Measurements from ENCODE around the gene CAV2. TPM values are rescaled to one million over a fixed set of nuclear protein-coding genes. Genes with fewer than 3 reads are reported as not detected.

The CAV2 gene
- total RNA-seq, 1 experiment from 2014 or later: 286 TPM

GRCh38 chr7:116492654-116493109 lies 6.9 kb upstream of the CAV2 start:
- CTCF ChIA-PET: no interaction called here

GRCh38 chr7:116493449-116493848 lies 6.1 kb upstream of the CAV2 start:
- Histone ChIP-seq H3K9me3 (ENCODE audit: low read depth, low read length, poor library complexity, severe bottlenecking) (peaks cover 5% of the 10 kb centered on the region), H3K27ac (ENCODE audit: low read depth, low read length, poor library complexity, severe bottlenecking) (peak overlapping the region; percentile 85), H3K36me3 (ENCODE audit: insufficient read depth, low read length, poor library complexity, severe bottlenecking) (no peaks in the 10 kb centered on the region), H3K27me3 (replicated peaks; ENCODE audit: insufficient read depth, low read depth, low read length, poor library complexity) (no peaks in the 10 kb centered on the region), H3K4me1 (ENCODE audit: insufficient read depth, low read length, poor library complexity, severe bottlenecking) (peaks cover 70% of the 10 kb centered on the region), H3K4me3 (ENCODE audit: low read depth, low read length, poor library complexity, severe bottlenecking) (no peak overlapping the region)
- no peak for DNase-seq (ENCODE audit: low spot score)
- POLR2A ChIA-PET (ENCODE audit: low non-redundant PET): no interaction called here
- intact Hi-C loops (cut with micrococcal nuclease; ENCODE audit: unreplicated experiment): no loop called here
- no peak for TF ChIP-seq EZH2 (IDR thresholded peaks at IDR 0.05; ENCODE audit: borderline replicate concordance, low read depth, low read length, poor library complexity, severe bottlenecking)
- TF ChIP-seq CTCF (conservative IDR thresholded peaks at IDR 0.05; ENCODE audit: low read depth, low read length): no peak
- BruUV-seq (replicated peaks): no TSS peak
- CTCF ChIA-PET: no interaction called here

More at GRCh38 chr7:116492654-116493109, 6.9 kb upstream of the CAV2 start:
- Histone ChIP-seq H3K4me3 (ENCODE audit: low read depth, low read length, poor library complexity, severe bottlenecking) (no peak overlapping the region), H3K36me3 (ENCODE audit: insufficient read depth, low read length, poor library complexity, severe bottlenecking) (no peaks in the 10 kb centered on the region), H3K27ac (ENCODE audit: low read depth, low read length, poor library complexity, severe bottlenecking) (peak overlapping the region; percentile 85), H3K27me3 (replicated peaks; ENCODE audit: insufficient read depth, low read depth, low read length, poor library complexity) (no peaks in the 10 kb centered on the region), H3K9me3 (ENCODE audit: low read depth, low read length, poor library complexity, severe bottlenecking) (peaks cover 5% of the 10 kb centered on the region), H3K4me1 (ENCODE audit: insufficient read depth, low read length, poor library complexity, severe bottlenecking) (peaks cover 75% of the 10 kb centered on the region)
- POLR2A ChIA-PET (ENCODE audit: low non-redundant PET): no interaction called here
- no peak for DNase-seq (ENCODE audit: low spot score)
- TF ChIP-seq CTCF (conservative IDR thresholded peaks at IDR 0.05; ENCODE audit: low read depth, low read length) (no peak), EZH2 (IDR thresholded peaks at IDR 0.05; ENCODE audit: borderline replicate concordance, low read depth, low read length, poor library complexity, severe bottlenecking) (no peak)
- intact Hi-C loops (cut with micrococcal nuclease; ENCODE audit: unreplicated experiment): no loop called here
- no TSS peak for BruUV-seq (replicated peaks)

GRCh38 chr7:116494472-116494871 lies 5.1 kb upstream of the CAV2 start:
- intact Hi-C loops (cut with micrococcal nuclease; ENCODE audit: unreplicated experiment): no loop called here
- H3K27ac ChIP-seq (ENCODE audit: low read depth, low read length, poor library complexity, severe bottlenecking): peak overlapping the region; percentile 85
- BruUV-seq (replicated peaks): no TSS peak
- TF ChIP-seq EZH2 (IDR thresholded peaks at IDR 0.05; ENCODE audit: borderline replicate concordance, low read depth, low read length, poor library complexity, severe bottlenecking): no peak
- peaks cover 5% of the 10 kb centered on the region for H3K9me3 ChIP-seq (ENCODE audit: low read depth, low read length, poor library complexity, severe bottlenecking)
- ChIA-PET POLR2A (ENCODE audit: low non-redundant PET) (no interaction called here), CTCF (interaction anchor here (1.1 kb wide), 1 partner anchor 26 kb away, joined by 3 read pairs; no protein-coding TSS in a partner anchor)
- no peak overlapping the region for H3K4me3 ChIP-seq (ENCODE audit: low read depth, low read length, poor library complexity, severe bottlenecking)
- H3K36me3 ChIP-seq (ENCODE audit: insufficient read depth, low read length, poor library complexity, severe bottlenecking): no peaks in the 10 kb centered on the region
- H3K27me3 ChIP-seq (replicated peaks; ENCODE audit: insufficient read depth, low read depth, low read length, poor library complexity): no peaks in the 10 kb centered on the region
- peaks cover 66% of the 10 kb centered on the region for H3K4me1 ChIP-seq (ENCODE audit: insufficient read depth, low read length, poor library complexity, severe bottlenecking)
- no peak for DNase-seq (ENCODE audit: low spot score)

GRCh38 chr7:116495736-116496135 lies 3.8 kb upstream of the CAV2 start:
- Histone ChIP-seq H3K36me3 (ENCODE audit: insufficient read depth, low read length, poor library complexity, severe bottlenecking) (peaks cover 7% of the 10 kb centered on the region), H3K27ac (ENCODE audit: low read depth, low read length, poor library complexity, severe bottlenecking) (peak overlapping the region; percentile 85), H3K27me3 (replicated peaks; ENCODE audit: insufficient read depth, low read depth, low read length, poor library complexity) (no peaks in the 10 kb centered on the region), H3K9me3 (ENCODE audit: low read depth, low read length, poor library complexity, severe bottlenecking) (peaks cover 5% of the 10 kb centered on the region), H3K4me1 (ENCODE audit: insufficient read depth, low read length, poor library complexity, severe bottlenecking) (peaks cover 54% of the 10 kb centered on the region), H3K4me3 (ENCODE audit: low read depth, low read length, poor library complexity, severe bottlenecking) (no peak overlapping the region)
- ChIA-PET POLR2A (ENCODE audit: low non-redundant PET) (no interaction called here), CTCF (interaction anchor here (1.1 kb wide), 1 partner anchor 28 kb away, joined by 3 read pairs; no protein-coding TSS in a partner anchor)
- no TSS peak for BruUV-seq (replicated peaks)
- TF ChIP-seq CTCF (conservative IDR thresholded peaks at IDR 0.05; ENCODE audit: low read depth, low read length) (peak; percentile 17; the same call in 1 of the 2 replicates), EZH2 (IDR thresholded peaks at IDR 0.05; ENCODE audit: borderline replicate concordance, low read depth, low read length, poor library complexity, severe bottlenecking) (no peak)
- DNase-seq (ENCODE audit: low spot score): no peak
- intact Hi-C loops (cut with micrococcal nuclease; ENCODE audit: unreplicated experiment): no loop called here
